NB4 (cell line): ENCODE data around the gene TSSC4.

Source experiments
- DNase-seq: peaks from one replicate; pipeline ENCODE4 v3.0.0; 2010; ENCODE audit warnings: low read depth
- H3K4me3 ChIP-seq: one replicate; pipeline ENCODE4 v1.5.1; 2011; ENCODE audit warnings: mild to moderate bottlenecking, low read depth, low read length, moderate library complexity
- CTCF ChIP-seq: IDR thresholded peaks from one replicate; pipeline ENCODE4 v1.5.1; 2012; ENCODE audit warnings: low read depth, low read length
- MAX ChIP-seq: IDR thresholded peaks from 2 replicates; pipeline ENCODE4 v1.6.1; 2011; ENCODE audit warnings: low read depth, low read length
- MYC ChIP-seq: IDR thresholded peaks from 2 replicates; pipeline ENCODE4 v1.6.1; 2011; ENCODE audit warnings: low read depth, low read length
- POLR2A ChIP-seq: IDR thresholded peaks from 2 replicates; pipeline ENCODE4 v1.6.1; 2011; ENCODE audit warnings: mild to moderate bottlenecking; ENCODE audit not compliant: insufficient read length; ENCODE audit errors: extremely low read depth

TSSC4 gene

DNA sequence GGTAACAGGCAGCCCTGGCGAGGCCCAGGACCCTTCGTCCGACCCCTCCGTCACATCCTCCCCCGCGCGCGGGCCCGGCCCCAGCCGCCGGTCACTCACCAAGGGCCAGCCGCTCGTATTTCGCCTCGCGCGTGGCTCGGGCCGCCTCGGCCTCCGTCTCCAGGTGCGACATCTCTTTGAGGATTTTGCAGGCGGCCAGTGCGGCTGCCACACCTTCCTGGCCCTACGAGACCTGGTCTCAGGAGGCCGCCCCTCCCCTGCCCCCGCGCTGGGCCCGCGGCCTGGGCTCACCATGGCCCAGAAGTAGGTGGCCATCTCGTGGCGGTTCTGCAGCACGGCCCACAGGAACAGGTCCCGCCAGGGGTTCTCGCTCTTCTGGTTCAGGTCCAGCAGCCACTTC is 14.1 kb downstream of the TSSC4 start:
- H3K4me3 ChIP-seq: no peak overlapping the region
- no peak for DNase-seq
- TF ChIP-seq POLR2A: no peak
- TF ChIP-seq MYC: no peak
- no peak for TF ChIP-seq CTCF
- no peak for TF ChIP-seq MAX

DNA sequence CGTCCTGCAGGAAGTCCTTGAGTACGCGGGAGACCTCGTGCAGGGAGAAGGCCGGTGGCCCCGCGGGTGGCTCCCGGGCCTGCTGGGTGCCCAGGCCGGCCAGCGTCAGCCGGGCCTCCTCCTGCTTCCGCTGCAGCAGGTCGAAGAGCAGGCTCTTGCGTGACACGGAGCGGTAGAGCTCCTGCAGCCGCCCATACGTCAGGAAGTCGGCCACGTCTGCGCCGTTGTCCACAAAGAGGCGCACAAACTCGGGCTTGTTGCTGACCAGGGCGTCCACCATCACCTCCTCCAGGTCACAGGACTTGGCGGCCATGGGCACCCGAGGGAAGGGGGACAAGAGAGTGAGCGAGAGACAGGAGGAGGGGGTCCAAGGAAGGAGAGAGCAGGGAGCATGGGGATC is 14.6 kb downstream of the TSSC4 start:
- H3K4me3 ChIP-seq: no peak overlapping the region
- no peak for DNase-seq
- TF ChIP-seq CTCF (no peak), POLR2A (no peak), MYC (no peak), MAX (no peak)

- DNase-seq: peak; percentile 34
- no peak for TF ChIP-seq POLR2A
- TF ChIP-seq CTCF: peak; percentile 20
- H3K4me3 ChIP-seq: no peak overlapping the region
Measured at GRCh38 chr11:2415601-2416380, 15.2 kb downstream of the TSSC4 start.

DNA sequence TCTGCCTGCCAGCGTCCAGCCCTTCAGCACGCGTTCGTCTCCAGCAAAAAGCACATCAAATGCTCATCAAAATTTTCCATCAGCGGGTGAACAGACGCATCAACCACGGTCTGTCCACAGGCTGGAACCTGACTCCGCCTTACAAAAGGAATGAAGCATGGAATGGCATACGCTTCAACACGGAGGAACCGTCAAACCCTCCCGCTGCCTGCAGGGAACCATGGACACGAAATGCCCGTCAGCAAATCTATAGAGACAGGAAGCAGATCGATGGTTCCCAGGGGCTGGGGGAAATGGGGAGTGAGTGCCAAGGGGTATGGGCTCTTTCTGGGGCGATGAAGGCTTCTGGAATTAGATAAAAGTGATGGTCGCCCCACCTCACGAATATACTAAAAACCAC is 16.2 kb downstream of the TSSC4 start:
- TF ChIP-seq POLR2A (no peak), CTCF (no peak), MYC (no peak), MAX (no peak)
- no peak for DNase-seq
- H3K4me3 ChIP-seq: no peak overlapping the region

DNA sequence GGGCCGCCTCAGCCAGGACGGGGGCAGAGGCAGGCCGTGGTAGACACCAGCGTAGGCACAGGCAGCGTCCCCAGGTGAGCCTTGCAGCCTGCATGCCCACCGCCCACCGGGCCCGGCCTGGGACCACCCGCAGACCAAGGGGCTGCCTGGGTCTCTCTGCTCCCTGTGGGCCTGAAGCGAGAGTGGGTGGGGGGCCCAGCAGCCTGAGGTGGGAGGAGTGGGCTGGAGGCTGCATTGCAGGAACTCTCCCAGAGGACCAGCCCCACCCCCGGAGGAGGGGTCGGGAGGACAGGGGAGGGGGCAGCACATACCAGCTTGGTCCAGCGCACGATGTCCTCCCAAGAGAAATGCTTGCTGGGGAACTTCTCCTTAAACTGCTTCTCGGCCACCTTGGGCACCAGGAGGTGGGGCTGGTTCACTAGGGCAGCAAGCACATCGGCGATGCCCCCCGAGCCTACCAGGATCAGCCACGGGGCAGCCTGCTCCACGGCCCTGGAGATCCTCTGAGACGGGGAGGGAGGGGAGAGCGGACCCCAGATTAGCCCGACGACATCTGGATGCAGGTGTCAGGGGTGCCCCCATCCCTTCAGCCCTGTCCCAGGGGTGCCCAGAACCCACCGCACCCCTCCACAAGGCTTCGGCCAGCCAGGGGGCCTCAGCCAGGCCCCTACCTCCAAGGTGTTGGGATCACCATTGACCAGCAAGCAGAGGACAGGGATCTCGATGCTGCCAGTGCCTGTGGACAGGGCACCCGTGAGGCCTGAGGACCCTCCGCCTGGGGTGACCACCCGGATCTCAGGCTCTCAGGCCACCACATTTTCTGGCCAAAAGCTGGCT is 17.5 kb downstream of the TSSC4 start:
- DNase-seq: no peak
- TF ChIP-seq POLR2A (no peak), MYC (no peak), MAX (no peak), CTCF (no peak)
- H3K4me3 ChIP-seq: no peak overlapping the region
